SK-N-MC (cell line): Measurements from ENCODE around the gene SLC35F3.
A peak's percentile ranks its signal among the peaks of the same experiment; 100 is the strongest.

Experiments used
- DNase-seq: peaks from one replicate; pipeline ENCODE4 v3.0.0-alpha.2; 2011; ENCODE audit warnings: low read depth, low spot score
- H3K27ac ChIP-seq: fragments of 200-600 bp; sonication (generic); 2 replicates; pipeline ENCODE4 v1.5.1; 2016; ENCODE audit warnings: mixed run types
- H3K36me3 ChIP-seq: fragments of 200-600 bp; sonication (generic); 2 replicates; pipeline ENCODE4 v1.6.1; 2017; ENCODE audit warnings: antibody characterized with exemption, low read length, mixed read lengths; ENCODE audit not compliant: insufficient read depth
- H3K4me3 ChIP-seq: fragments of 200-600 bp; sonication (generic); 2 replicates; pipeline ENCODE4 v1.5.1; 2016
- H3K9ac ChIP-seq: fragments of 200-600 bp; sonication (generic); 2 replicates; pipeline ENCODE4 v1.8.0; 2017; ENCODE audit warnings: mixed run types, mixed read lengths; ENCODE audit not compliant: insufficient read length
- H3K9me3 ChIP-seq: fragments of 200-600 bp; sonication (generic); 2 replicates; pipeline ENCODE4 v1.6.1; 2017; ENCODE audit warnings: low read depth, mild to moderate bottlenecking, antibody characterized with exemption, low read length, moderate library complexity, mixed read lengths
- EZH2 ChIP-seq: fragments of 200-600 bp; sonication (generic); IDR thresholded peaks from one replicate; pipeline ENCODE4 v1.6.1; 2017; ENCODE audit warnings: antibody characterized with exemption
- FOXP2 ChIP-seq: optimal IDR thresholded peaks from 2 replicates; pipeline ENCODE3; 2011; ENCODE audit warnings: mild to moderate bottlenecking, moderate library complexity; ENCODE audit not compliant: insufficient read depth; ENCODE audit errors: extremely low read length, control extremely low read depth
- POLR2AphosphoS5 ChIP-seq: IDR thresholded peaks from 2 replicates; pipeline ENCODE4 v1.6.1; 2012; ENCODE audit warnings: mild to moderate bottlenecking, low read depth, low read length, borderline replicate concordance

The SLC35F3 gene

GRCh38 chr1:234270093-234270492, 365.6 kb downstream of the SLC35F3 start:
- no peak overlapping the region for H3K9ac ChIP-seq
- DNase-seq = no peak
- no peak for TF ChIP-seq POLR2AphosphoS5
- no peaks in the 10 kb centered on the region for H3K36me3 ChIP-seq
- peak overlapping the region; percentile 84 for H3K27ac ChIP-seq
- H3K4me3 ChIP-seq = no peak overlapping the region
- H3K9me3 ChIP-seq = no peaks in the 10 kb centered on the region

- DNase-seq = peak; percentile 65
- peak overlapping the region; percentile 84 for H3K27ac ChIP-seq
- H3K36me3 ChIP-seq = no peaks in the 10 kb centered on the region
- TF ChIP-seq POLR2AphosphoS5 (no peak; the same call in 1 of the 2 replicates), FOXP2 (no peak), EZH2 (no peak)
- no peaks in the 10 kb centered on the region for H3K9me3 ChIP-seq
- peak overlapping the region; percentile 60 for H3K4me3 ChIP-seq
- no peak overlapping the region for H3K9ac ChIP-seq
These were observed 366.2 kb downstream of the SLC35F3 start for GRCh38 chr1:234270581-234271242.

GRCh38 chr1:234271243-234271606, 366.7 kb downstream of the SLC35F3 start:
- Histone ChIP-seq H3K4me3 (peak overlapping the region; percentile 60), H3K9me3 (no peaks in the 10 kb centered on the region), H3K27ac (peak overlapping the region; percentile 84), H3K9ac (no peak overlapping the region), H3K36me3 (no peaks in the 10 kb centered on the region)
- DNase-seq = no peak
- no peak for TF ChIP-seq FOXP2
- no peak for TF ChIP-seq EZH2
- no peak for TF ChIP-seq POLR2AphosphoS5

- Histone ChIP-seq H3K27ac (no peak overlapping the region), H3K36me3 (no peaks in the 10 kb centered on the region), H3K9me3 (no peaks in the 10 kb centered on the region), H3K4me3 (no peak overlapping the region), H3K9ac (no peak overlapping the region)
- no peak for DNase-seq
- no peak for TF ChIP-seq FOXP2
- TF ChIP-seq EZH2 = no peak
- TF ChIP-seq POLR2AphosphoS5 = no peak
These were observed 368.3 kb downstream of the SLC35F3 start for GRCh38 chr1:234272656-234273312.

- Histone ChIP-seq H3K36me3 (no peaks in the 10 kb centered on the region), H3K9ac (no peak overlapping the region), H3K4me3 (no peak overlapping the region), H3K9me3 (no peaks in the 10 kb centered on the region), H3K27ac (no peak overlapping the region)
- TF ChIP-seq EZH2 = no peak
- TF ChIP-seq POLR2AphosphoS5 = no peak
- no peak for TF ChIP-seq FOXP2
- DNase-seq = no peak
These were observed 369.5 kb downstream of the SLC35F3 start for GRCh38 chr1:234273981-234274380.

- no peak overlapping the region for H3K27ac ChIP-seq
- H3K36me3 ChIP-seq = no peaks in the 10 kb centered on the region
- H3K4me3 ChIP-seq = no peak overlapping the region
- no peak overlapping the region for H3K9ac ChIP-seq
- no peak for DNase-seq
- H3K9me3 ChIP-seq = no peaks in the 10 kb centered on the region
- TF ChIP-seq POLR2AphosphoS5 (no peak), EZH2 (no peak), FOXP2 (no peak)
These were observed 371.8 kb downstream of the SLC35F3 start for GRCh38 chr1:234276151-234276788.

- TF ChIP-seq FOXP2 (no peak), POLR2AphosphoS5 (no peak), EZH2 (no peak)
- no peaks in the 10 kb centered on the region for H3K36me3 ChIP-seq
- no peak for DNase-seq
- no peak overlapping the region for H3K27ac ChIP-seq
- no peak overlapping the region for H3K9ac ChIP-seq
- no peaks in the 10 kb centered on the region for H3K9me3 ChIP-seq
- H3K4me3 ChIP-seq = no peak overlapping the region
These were observed 372.8 kb downstream of the SLC35F3 start for GRCh38 chr1:234277161-234277868.

DNA sequence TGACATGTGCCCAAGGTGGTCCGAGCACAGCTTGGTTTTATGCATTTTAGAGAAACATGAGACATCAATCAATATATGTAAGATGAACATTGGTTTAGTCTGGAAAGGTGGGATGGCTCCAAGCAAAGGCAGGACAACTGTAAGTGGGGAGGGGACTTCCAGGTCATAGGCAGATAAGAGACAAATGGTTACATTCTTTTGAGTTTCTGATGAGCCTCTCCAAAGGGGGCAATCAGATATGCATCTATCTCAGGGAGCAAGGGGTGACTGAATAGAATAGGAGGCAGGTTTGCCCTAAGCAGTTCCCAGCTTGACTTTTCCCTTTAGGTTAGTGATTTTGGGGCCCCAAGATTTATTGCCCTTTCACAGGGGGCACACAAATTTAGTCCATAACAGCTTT, 374.5 kb downstream of the SLC35F3 start:
- TF ChIP-seq EZH2 (no peak), POLR2AphosphoS5 (no peak), FOXP2 (no peak)
- no peak for DNase-seq

GRCh38 chr1:234280500-234280899, 376.0 kb downstream of the SLC35F3 start:
- H3K9ac ChIP-seq = no peak overlapping the region
- no peak overlapping the region for H3K4me3 ChIP-seq
- no peaks in the 10 kb centered on the region for H3K36me3 ChIP-seq
- H3K9me3 ChIP-seq = no peaks in the 10 kb centered on the region
- no peak overlapping the region for H3K27ac ChIP-seq
- TF ChIP-seq EZH2 (no peak), POLR2AphosphoS5 (no peak), FOXP2 (no peak)
- DNase-seq = no peak

More for the DNA sequence above, 374.5 kb downstream of the SLC35F3 start:
- no peak overlapping the region for H3K9ac ChIP-seq
- H3K9me3 ChIP-seq = no peaks in the 10 kb centered on the region
- H3K27ac ChIP-seq = no peak overlapping the region
- no peak overlapping the region for H3K4me3 ChIP-seq
- H3K36me3 ChIP-seq = no peaks in the 10 kb centered on the region
